OCI-LY7 (cell line): ENCODE measurements around the gene IPO13.

ENCODE experiments used
- EZH2phosphoT487 ChIP-seq: fragments of 200-600 bp; sonication (generic); IDR thresholded peaks from 2 replicates; pipeline ENCODE4 v1.6.1; 2018; ENCODE audit warnings: low read depth, borderline replicate concordance, mild to moderate bottlenecking, mixed run types, antibody characterized with exemption, low read length, moderate library complexity, mixed read lengths
- TF ChIP-seq, protein P1 (sequence below): fragments of 200-600 bp; sonication (generic); conservative IDR thresholded peaks from 2 replicates; pipeline ENCODE4 v1.5.1; 2014; ENCODE audit warnings: mild to moderate bottlenecking, antibody characterized with exemption, low read length, moderate library complexity, mixed read lengths

DNA sequence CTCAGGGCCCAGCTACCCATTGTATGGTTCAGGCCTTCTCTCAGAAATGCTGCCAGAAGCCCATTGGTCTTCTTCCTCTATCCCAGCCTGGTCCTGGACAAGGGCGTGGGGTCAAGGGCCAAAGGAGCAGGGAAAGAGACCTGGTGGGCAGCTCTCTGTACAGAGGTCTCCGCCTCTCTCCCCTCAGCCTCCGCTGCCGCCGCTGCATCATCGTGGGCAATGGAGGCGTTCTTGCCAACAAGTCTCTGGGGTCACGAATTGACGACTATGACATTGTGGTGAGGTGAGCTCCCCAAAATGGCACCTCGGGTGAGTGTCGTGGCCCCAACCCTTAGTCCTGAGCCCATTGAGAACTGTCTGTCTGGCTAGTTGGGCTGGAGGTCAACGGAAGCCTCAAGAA is 47.8 kb upstream of the IPO13 start:
- no peak for TF ChIP-seq EZH2phosphoT487
- TF ChIP-seq, protein P1, sequence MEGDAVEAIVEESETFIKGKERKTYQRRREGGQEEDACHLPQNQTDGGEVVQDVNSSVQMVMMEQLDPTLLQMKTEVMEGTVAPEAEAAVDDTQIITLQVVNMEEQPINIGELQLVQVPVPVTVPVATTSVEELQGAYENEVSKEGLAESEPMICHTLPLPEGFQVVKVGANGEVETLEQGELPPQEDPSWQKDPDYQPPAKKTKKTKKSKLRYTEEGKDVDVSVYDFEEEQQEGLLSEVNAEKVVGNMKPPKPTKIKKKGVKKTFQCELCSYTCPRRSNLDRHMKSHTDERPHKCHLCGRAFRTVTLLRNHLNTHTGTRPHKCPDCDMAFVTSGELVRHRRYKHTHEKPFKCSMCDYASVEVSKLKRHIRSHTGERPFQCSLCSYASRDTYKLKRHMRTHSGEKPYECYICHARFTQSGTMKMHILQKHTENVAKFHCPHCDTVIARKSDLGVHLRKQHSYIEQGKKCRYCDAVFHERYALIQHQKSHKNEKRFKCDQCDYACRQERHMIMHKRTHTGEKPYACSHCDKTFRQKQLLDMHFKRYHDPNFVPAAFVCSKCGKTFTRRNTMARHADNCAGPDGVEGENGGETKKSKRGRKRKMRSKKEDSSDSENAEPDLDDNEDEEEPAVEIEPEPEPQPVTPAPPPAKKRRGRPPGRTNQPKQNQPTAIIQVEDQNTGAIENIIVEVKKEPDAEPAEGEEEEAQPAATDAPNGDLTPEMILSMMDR = no peak
